GM20431 (cell line): ENCODE data around the gene WIPF3.

Experiments used
- in situ Hi-C: fragments of 300-500 bp; cut with MseI, MboI; formaldehyde crosslinking; loops from one replicate; pipeline ENCODE4 v1.15.0; 2020; ENCODE audit warnings: low sequenced_read_pairs; ENCODE audit not compliant: unreplicated experiment

The WIPF3 gene

GRCh38 chr7:29894256-29894655 is 87.9 kb downstream of the WIPF3 start:
- in situ Hi-C loops = no loop called here

- in situ Hi-C loops = no loop called here
Measured at GRCh38 chr7:29895559-29895958, 89.3 kb downstream of the WIPF3 start.

GRCh38 chr7:29896685-29897411 is 90.5 kb downstream of the WIPF3 start:
- in situ Hi-C loops = no loop called here

GRCh38 chr7:29898301-29898700 is 92.0 kb downstream of the WIPF3 start:
- in situ Hi-C loops = no loop called here

GRCh38 chr7:29900745-29901144 is 94.4 kb downstream of the WIPF3 start:
- in situ Hi-C loops = no loop called here

GRCh38 chr7:29906200-29907022 is 100.1 kb downstream of the WIPF3 start:
- in situ Hi-C loops = no loop called here

GRCh38 chr7:29914180-29914579 is 107.9 kb downstream of the WIPF3 start:
- in situ Hi-C loops = no loop called here

- in situ Hi-C loops = no loop called here
Measured at GRCh38 chr7:29915481-29916215, 109.3 kb downstream of the WIPF3 start.

- in situ Hi-C loops = no loop called here
Measured at GRCh38 chr7:29917641-29918040, 111.3 kb downstream of the WIPF3 start.

GRCh38 chr7:29918850-29919249 is 112.5 kb downstream of the WIPF3 start:
- in situ Hi-C loops = no loop called here

- in situ Hi-C loops = no loop called here
Measured at GRCh38 chr7:29919790-29920189, 113.5 kb downstream of the WIPF3 start.

- in situ Hi-C loops = no loop called here
Measured at GRCh38 chr7:29920491-29920890, 114.2 kb downstream of the WIPF3 start.

GRCh38 chr7:29921404-29922010 is 115.2 kb downstream of the WIPF3 start:
- in situ Hi-C loops = no loop called here

GRCh38 chr7:29922921-29923700 is 116.8 kb downstream of the WIPF3 start:
- in situ Hi-C loops = no loop called here

GRCh38 chr7:29924006-29924405 is 117.7 kb downstream of the WIPF3 start:
- in situ Hi-C loops = no loop called here

- in situ Hi-C loops = no loop called here
Measured at GRCh38 chr7:29924684-29925083, 118.4 kb downstream of the WIPF3 start.

GRCh38 chr7:29926216-29926615 is 119.9 kb downstream of the WIPF3 start:
- in situ Hi-C loops = no loop called here

GRCh38 chr7:29926741-29927140 is 120.4 kb downstream of the WIPF3 start:
- in situ Hi-C loops = no loop called here

- in situ Hi-C loops = no loop called here
Measured at GRCh38 chr7:29929018-29929807, 122.9 kb downstream of the WIPF3 start.
